A172 (cell line): ENCODE measurements around the gene CERS4. TPM values are rescaled to one million over a fixed set of nuclear protein-coding genes. Genes with fewer than 3 reads are reported as not detected.
"Not testable (repeated sequence)": the region's sequence is repeated elsewhere in the genome, so short reads cannot be mapped to it uniquely, and the experiment has no call there.

ENCODE experiments used
- DNase-seq: peaks from one replicate; pipeline ENCODE4 v3.0.0-alpha.2; 2015; ENCODE audit warnings: low spot score
- total RNA-seq: library from RNA; depleted of rRNA; stranded (reverse); fragments of >200 nt; shearing (Covaris generic); gene quantifications from 2 replicates; pipeline ENCODE4 v1.2.3, GENCODE V29; 2014

The CERS4 gene
- total RNA-seq, 1 experiment from 2014 or later = 19.7 TPM

DNA sequence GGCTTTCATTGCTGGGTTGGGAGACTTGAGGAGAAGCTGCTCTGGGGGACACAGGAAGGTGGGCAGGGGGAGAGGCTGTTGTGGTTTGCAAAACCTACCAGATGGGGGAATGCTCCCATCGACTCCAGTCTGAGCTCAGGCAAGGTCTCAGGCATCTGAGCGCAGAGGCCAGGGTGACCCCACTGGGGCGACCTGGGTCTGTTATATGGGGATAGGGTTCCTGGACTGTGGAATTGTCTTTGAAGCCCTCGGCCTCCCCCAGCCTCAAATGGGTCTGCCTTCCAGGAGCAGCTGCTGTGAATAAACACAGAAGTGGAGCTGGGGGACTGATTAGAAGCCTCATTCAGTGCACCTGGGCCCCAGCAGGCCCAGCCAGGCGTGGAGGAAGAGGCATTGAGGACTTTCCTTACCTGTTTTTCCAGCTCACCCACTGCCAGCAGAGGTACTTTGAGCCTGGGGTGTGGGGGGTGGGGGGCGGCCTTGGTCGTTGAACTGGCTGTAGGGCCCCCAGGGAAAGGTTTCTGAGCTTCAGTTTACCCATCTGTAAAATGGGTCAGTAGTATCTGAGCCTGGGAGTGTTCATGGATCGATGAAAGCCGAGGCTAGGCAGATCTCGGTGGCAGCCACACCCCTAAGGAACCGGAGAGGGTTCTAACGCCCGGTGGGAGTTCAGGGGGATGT lies 1.4 kb downstream of the CERS4 start:
- DNase-seq = no peak

DNA sequence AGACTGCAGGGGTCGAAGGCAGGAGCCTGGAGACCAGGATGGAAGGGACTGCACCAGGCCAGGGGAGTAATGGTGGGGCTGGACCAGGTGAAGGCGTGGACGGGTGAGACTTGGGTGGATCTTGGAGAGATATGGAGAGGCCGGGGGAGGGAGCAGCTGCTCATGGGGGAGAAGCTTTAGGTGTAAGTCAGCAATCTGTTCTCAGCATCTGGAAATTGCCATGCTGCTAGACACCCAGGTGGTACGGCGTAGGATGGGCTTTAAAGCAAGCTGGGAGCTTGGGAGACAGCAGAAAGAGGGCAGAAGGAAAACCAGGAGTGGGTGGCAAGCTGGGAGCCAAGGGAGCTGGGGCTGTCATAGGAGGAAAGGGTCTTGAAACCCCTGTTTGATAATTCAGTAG lies 3.0 kb downstream of the CERS4 start:
- DNase-seq = no peak

DNA sequence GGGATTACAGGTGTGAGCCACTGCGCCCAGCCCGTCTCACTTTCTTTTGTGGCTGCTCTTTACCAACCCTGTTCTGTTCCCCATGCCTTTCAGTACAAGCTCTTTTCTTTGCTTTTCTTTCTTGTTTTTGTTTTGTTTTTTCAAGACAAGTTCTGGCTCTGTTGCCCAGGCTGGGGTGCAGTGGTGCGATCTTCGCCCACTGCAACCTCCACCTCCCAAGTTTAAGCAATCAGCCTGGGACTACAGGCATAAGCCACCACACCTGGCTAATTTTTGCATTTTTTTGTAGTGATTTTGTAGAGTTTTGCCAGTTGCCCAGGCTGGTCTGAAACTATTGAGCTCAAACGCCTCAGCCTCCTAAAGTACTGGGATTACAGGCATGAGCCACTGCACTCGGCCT lies 3.7 kb downstream of the CERS4 start:
- no peak for DNase-seq

DNA sequence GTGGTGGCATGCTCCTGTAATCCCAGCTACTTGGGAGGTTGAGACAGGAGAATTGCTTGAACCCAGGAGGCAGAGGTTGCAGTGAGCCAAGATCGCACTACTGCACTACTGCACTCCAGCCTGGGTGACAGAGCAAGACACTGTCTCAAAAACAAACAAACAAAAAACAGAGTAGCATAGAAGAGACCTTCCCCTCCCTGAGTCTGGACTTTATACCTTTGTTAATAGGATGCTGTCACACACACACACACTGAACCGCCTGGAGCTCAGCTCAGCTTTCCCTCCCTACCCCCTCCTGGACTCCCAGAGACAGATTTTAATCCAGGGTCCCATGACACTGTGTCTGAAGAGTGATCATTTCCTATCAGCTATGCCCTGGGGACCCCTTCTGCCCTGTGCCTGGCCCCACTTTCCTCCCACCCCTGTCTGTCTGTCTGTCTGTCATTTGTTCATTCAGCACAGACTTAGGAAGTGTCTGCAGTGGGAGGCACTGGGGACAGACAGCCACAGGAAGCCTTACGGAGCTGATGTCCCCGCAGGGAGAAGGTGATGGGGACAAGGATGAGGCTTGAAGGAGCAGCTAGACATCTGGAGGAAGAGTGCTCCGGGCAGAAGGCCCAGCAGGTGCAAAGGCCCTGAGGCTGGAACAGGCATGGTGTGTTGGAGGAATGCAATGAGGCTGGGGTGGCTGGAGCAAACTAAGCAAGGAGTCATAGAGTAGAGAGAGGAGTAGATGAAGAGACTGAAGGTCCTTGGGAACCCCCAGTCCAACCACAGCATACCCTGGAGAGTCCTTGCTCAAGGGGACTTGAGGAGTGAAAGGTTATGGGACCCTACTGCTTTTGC lies 4.9 kb downstream of the CERS4 start:
- no peak for DNase-seq

DNA sequence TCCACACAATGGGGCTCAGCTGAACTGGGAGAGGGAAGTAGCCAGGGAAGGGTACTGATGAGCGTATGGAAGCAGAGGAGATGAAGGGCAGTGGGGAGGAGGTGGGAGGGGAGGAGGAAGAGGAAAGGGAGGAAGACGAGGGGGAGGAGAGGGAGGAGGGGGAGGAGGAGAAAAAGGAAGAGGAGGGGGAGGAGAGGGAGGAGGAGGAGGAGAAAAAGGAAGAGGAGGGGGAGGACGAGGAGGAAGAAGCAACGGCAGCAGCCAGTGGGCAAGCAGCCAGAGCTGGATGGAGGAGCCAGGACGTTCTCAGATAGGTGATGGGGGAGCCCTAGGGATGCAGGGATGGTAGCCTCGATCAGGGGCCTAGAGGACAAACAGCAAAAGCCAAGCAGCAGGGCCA lies 5.6 kb downstream of the CERS4 start:
- no peak for DNase-seq

DNA sequence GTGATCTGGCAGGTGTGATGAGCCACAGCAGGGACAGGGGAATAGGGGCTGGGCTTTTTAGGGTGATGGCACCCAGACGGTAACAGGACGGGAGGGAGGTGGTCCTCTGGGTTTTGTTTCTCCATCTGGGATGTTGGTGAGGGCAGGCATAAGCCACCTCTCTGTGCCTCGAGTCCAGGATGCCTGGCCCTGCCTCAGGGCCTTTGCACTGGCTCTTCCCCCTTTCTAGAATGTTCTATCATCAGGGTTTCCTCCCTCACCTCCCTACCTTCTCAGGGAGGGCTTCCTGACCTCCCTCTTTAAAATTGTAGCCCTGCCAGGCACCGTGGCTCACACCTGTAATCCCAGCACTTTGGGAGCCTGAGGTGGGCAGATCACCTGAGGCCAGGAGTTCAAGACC lies 6.6 kb downstream of the CERS4 start:
- no peak for DNase-seq

DNA sequence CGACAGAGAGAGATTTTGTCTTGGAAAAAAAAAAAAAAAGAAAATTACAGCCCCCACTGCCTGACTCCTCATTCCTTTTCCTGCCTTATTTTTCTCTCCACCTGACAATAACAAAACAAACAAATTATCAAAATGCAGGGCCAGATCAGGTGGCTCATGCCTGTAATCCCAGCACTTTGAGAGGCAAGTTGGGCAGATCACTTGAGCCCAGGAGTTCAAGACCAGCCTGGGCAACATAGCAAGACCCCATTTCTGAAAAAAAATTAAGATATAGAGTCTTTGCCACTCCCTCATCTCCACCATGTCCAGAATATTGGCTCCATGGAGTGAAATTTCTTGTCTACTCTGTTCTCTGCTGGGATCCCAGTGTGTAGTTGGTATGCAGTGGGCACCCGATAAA lies 7.2 kb downstream of the CERS4 start:
- DNase-seq = no peak

DNA sequence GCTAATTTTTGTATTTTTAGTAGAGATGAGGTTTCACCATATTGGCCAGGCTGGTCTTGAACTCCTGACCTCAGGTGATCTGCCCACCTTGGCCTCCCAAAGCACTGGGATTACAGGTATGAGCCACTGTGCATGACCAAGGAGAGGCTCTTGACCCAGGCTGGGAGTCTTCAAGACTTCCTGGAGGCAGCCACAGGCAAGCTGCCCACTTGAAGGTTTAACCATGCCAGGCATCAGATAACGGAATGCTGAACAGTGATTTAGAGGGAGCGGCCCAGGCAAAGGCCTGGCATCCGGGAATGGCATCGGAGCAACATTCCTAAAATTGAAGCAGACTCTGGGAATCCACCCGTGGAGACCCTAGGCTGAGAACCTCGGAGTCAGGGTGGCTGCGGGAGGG lies 9.0 kb downstream of the CERS4 start:
- not testable (repeated sequence) for DNase-seq

DNA sequence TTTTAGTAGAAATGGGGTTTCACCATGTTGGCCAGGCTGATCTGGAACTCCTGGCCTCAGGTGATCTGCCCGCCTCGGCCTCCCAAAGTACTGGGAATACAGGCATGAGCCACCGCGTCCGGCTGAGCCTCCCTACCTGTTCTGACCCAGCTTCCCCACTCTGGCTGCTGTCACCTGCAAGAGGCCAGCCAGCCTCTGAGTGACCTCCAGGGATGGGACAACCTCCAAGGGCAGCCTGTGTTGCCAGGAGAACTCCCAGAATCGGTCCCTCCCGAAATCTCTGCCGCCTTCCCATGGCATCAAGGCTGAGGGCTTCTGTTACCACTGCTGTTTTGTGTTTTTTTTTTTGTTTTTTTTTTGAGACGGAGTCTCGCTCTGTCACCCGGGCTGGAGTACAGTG lies 11.3 kb downstream of the CERS4 start:
- no peak for DNase-seq

DNA sequence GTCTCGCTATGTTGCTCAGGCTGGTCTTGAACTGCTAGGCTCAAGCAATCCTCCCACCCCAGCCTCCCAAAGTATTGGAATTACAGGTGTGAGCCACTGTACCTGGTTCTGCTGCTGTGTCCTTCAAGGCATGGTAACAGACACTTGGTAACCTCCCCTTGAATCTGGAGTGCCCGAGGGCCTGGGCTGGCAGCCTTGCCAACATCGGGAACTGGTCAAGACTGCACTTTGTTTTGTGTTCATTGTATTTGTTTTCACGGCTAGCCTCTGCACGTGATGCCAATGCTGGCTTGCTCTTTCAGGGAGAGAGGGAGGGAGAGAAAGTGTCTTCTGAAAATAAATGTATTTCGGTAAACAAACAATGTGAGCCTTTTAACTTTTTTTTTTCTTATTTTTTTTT lies 12.0 kb downstream of the CERS4 start:
- no peak for DNase-seq

DNA sequence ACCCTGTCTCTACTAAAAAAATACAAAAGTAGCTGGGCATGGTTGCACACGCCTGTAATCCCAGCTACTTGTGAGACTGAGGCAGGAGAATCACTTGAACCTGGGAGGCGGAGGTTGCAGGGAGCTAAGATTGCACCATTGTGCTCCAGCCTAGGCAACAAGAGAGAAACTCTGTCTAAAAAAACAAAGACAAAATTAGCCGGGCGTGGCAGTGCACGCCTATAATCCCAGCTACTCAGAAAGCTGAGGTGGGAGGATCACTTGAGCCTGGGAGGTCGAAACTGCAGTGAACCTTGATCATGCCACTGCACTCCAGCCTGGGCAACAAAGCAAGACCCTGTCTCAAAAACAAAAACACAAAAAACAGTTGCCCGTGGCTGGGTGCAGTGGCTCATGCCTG lies 14.3 kb downstream of the CERS4 start:
- not testable (repeated sequence) for DNase-seq

DNA sequence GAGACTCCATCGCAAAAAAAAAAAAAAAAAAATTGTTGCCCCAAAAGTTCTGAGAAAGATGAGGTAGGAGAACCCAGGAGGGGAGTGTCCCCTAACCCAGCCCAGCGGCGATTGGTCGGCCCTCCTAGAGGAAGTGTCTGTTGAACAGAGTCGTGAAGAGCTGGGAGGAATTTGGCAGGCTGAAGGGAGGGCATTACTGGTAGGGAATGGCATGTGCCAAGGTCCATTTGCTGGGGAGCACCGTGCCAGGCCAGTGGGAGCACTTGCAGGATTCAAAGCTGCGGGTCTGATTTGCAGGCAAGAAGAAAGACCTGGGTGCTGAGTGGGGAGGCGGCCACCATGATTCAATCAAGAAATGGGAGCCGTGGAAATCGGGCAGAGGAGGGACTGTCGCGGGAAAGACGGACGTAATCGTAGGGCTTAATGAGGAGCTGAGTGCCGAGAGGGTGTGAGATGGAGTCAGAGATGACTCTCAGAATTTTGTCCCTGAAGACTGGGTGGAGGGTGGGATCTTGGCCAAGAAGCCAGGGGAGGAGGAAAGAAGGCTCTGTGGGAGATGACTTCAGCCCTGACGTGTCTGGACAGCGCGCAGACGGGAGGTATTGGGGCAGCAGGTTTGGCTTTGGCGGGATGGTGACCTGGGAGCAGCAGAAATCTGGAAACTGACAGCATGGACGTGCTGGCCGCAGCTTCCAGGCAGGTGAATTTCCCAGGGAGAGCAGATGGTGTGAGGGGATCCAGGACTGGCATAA lies 15.4 kb downstream of the CERS4 start:
- DNase-seq = peak; percentile 42

DNA sequence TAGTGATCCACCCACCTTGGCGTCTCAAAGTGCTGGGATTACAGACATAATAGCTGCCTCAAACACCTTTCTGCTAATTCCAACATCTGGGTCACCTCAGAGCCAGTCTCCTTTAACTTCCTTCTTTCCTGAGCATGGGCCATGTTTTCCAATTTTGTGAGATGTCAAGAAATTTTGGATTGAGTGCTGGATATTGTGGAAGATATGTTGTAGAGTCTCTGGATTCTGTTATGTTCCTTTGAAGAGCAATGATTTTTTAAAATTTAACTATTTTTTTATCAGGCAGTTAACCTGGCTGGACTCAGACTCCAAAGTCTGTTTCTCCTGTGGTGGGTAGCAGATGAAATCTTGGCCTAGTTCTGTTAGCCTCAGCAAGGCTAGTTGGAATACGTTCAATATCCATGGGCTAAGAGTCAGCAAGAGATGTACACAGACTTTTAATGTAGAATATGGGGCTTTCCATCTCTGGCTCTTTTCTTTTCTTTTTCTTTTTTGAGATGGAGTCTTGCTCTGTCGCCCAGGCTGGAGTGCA lies 22.0 kb downstream of the CERS4 start:
- DNase-seq = no peak

DNA sequence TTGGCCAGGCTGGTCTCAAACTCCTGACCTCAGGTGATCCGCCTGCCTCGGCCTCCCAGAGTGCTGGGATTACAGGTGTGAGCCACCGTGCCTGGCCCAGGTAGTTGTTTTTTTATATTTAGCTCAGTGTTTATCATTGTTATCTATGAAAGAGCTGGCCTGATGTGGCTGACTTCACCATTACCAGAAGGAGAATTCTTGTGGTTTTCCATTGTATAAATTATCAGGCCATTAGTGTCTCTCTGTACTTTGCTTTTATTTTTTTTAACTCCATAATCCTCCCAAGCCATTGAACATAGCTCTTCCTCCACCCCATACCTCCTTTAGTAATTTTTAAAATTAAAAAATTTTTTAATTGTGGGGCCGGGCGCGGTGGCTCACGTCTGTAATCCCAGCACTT lies 24.2 kb downstream of the CERS4 start:
- peak; percentile 72 for DNase-seq

DNA sequence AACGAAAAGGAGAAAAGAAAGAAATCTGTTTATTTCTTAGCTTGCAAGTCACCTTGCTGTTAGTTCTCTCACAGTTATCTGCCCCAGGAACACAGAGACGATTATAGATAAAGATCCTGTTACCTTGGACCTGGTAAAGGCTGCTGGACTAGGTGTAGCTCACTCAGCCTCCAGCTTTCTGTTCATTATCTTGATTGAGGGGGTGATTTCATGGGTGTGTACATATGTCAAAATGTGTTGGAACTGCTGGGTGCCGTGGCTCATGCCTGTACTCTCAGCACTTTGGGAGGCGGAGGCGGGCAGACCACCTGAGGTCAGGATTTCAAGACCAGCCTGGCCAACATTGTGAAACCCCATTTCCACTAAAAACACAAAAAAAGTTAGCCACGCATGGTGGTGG lies 27.9 kb downstream of the CERS4 start:
- DNase-seq = no peak

DNA sequence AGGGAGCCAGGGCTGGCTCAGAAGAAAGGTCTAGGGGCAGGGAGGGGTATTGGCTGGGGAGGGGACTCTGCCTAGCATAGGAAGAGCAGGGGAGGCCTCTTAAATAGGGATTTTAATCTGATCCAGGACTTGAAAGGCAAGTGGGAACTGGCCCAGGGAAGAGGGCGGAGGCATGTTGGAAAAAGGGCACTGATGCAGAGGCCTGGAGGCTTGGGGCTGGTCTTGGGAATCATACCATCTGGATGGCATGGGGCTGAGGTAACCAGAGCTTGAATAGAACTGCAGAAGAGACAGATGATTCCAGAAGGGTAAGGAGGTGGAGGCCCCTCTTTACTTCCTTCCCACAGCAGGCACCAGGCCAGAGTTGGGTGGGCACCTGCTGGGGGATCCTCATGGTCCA lies 29.1 kb downstream of the CERS4 start:
- DNase-seq = no peak

DNA sequence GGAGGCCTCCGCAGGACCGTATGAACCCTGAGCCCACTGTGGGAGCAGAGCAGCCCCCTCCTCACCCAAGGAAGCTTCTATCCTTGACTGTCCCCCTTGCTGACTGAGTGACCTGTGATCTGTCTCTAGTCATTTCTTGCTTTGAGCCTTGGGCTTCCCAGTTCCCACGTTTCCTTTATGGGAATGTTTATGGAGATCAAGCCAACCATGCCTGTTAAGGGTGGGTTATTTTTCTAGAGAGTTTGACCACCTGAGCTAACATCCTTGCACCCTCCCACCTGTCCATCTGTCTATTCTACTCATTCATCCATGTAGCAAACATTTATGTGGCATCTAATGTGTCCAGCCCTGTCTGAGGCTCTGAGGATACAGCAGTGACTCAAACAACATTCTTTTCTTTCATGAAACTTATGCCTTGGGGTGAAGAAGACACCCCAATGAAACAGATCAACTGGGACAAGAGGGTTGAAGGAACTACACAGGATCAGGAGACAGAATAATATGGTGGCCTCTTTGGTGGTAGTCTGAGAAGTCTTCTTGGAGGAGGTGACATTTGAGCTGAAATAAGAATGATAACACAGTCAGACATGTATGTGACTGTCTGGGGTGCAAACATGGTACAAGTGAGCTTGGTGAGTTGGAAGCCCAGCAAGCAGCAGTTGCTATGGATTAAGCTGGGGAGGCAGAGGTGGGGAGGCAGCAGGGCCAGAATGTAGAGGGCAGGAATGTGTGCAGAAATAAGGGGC lies 30.5 kb downstream of the CERS4 start:
- DNase-seq = no peak

DNA sequence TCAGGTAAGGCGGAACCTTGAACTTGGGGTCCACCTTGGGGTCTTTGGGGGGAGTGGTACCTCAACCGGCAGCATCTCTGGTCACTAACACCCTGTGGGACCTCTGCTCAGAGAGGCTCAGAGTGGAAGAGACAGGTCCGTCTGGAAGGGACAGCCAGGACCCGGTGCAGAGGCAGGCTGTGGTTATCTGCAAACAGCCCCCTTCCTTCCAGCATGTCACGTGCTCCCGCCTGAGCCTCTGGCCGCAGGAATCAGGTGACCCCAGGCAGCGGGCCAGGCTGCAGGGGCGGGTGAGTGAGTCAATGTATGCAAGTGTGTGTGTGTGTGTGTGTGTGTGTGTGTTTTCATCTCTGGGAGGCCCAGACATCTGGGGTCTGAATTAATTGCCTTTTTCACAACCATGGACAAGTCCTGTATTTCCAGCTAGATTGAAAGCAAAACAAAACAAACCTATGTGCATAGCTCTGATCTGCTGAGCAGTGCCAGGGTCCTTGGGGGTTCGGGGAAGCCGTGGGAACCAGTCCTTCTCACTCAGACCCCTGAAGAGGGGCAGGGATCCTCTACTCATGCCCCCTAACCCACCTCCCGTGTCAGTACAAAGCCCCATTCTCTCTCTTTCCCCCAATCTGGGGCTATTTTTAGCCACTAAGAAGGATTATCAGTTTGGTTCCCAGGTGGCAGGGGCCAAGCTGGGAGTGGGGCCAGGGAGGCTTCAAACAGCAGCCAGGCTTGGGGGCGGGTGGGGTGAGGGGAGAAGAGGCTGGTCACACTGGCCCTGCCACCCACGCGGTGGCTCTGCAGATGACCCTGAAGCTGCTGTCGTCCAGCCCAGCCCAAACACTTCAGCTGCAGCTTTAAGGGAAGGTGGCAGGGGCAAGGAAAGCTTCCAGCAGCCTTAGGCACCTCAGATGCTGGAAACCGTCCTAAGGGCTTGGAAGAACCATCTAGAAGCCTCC lies 31.4 kb downstream of the CERS4 start:
- DNase-seq = peak; percentile 90

DNA sequence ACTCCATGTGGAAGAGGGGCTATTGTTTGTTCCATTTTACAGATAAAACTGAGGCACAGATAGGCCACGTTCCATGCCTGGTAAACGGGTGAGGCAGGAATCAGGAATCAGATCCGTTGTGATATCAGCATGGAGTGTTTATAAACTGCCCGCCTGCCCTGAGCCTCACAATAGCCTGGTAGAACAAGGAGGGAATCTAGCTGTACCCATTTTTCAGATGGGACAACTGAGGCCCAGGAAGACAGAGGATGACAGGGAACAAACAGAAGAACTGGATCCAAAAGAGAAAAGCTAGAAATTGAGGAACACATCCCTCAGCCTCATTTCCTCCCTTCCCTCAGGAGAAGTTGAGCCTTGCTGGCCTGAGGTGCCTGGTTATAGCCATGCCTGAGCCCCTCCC lies 32.5 kb downstream of the CERS4 start:
- DNase-seq = no peak

DNA sequence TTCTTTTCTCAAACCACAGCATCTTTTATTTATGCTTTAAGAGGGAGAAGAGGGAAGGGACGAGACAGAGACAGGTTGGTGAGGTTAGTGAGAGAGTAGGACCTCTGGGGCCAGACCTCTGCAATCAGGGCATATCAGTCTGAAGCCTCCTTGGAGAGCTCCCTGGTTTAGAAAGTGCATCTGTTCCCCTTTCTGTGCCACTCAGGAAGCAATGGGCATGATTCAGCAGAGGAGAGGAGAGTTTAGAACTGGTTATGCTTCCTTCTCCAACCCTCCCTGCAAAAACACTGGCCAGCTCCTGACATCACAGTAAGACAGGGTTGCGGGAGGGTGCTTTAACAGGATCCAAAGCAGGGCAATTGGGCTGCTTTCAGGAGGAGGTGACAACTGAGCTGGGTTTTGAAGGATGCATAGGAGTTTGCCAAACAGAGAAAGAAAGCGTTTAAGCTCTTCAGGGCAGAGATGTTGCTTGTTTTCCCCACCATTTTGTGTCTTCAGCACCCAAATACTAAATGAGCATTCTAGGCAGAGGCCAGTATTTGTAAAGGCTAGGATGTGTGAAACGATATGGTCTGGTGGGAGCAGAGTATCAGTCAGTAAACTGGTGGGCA lies 33.1 kb downstream of the CERS4 start:
- DNase-seq = no peak
